Transverse colon (tissue), 4 donors: Measurements from ENCODE around the gene PSTPIP2.

Experiments used
- CTCF ChIP-seq, 5 experiments: fragments of 200-600 bp in 3 of 5; fragments of 450-650 bp in 2 of 5; sonication (generic) in 3 of 5; IDR thresholded peaks; 1 replicate in 2 of 5; 2 replicates in 3 of 5; pipeline ENCODE4 v1.5.1; 2016 to 2017; ENCODE audit warnings: antibody characterized with exemption in 5 of 5, inconsistent platforms in 3 of 5, mild to moderate bottlenecking in 2 of 5, moderate library complexity in 1 of 5
- EP300 ChIP-seq: sonication (generic); formaldehyde crosslinking; IDR thresholded peaks from one replicate; pipeline ENCODE4 v1.6.1; 2017; ENCODE audit warnings: antibody characterized with exemption, low read depth
- POLR2A ChIP-seq: fragments of 450-650 bp; IDR thresholded peaks from one replicate; pipeline ENCODE4 v1.6.1; 2016; ENCODE audit warnings: antibody characterized with exemption, mild to moderate bottlenecking, moderate library complexity
- POLR2AphosphoS5 ChIP-seq, 3 donors: sonication (generic); formaldehyde crosslinking; IDR thresholded peaks; one replicate each; pipeline ENCODE4 v1.6.1; 2016; ENCODE audit warnings: antibody characterized with exemption in 3 of 3

DNA sequence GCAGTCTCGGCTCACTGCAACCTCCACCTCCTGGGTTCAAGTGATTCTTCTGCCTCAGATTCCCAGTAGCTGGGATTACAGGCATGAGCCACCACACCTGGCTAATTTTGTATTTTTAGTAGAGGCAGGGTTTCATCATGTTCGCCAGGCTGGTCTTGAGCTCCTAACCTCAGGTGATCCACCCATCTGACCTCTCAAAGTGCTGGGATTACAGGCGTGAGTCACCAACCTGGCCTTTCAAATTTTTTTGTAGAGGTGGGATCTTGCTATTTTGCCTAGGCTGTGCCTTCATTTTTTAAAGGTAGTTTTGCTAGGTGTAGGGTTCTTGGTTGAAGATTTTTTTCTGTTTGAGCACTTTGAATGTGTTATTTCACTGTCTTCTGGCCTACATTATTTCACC is 38.3 kb upstream of the PSTPIP2 start:
- TF ChIP-seq CTCF (IDR thresholded peaks at IDR 0.05), result no peak
- no peak for TF ChIP-seq POLR2A
- no peak for TF ChIP-seq EP300
- no peak for TF ChIP-seq POLR2AphosphoS5 (IDR thresholded peaks at IDR 0.05)
